Endodermal cell (in vitro differentiated cells): ENCODE results near the gene FRAT2. TPM values are rescaled to one million over a fixed set of nuclear protein-coding genes. Genes with fewer than 3 reads are reported as not detected.
A peak's percentile ranks its signal among the peaks of the same experiment; 100 is the strongest.

ENCODE experiments used
- DNase-seq: peaks from one replicate; pipeline ENCODE4 v3.0.0-alpha.2; 2017
- H3K27ac ChIP-seq: 2 replicates; pipeline ENCODE4 v1.5.1; 2013; ENCODE audit warnings: mild to moderate bottlenecking, low read depth, low read length, moderate library complexity
- H3K27me3 ChIP-seq: 2 replicates; pipeline ENCODE4 v1.6.1; 2013; ENCODE audit warnings: mild to moderate bottlenecking, low read length, moderate library complexity; ENCODE audit not compliant: insufficient read depth, control insufficient read depth, poor library complexity, severe bottlenecking
- H3K36me3 ChIP-seq: 2 replicates; pipeline ENCODE4 v1.7.0; 2013; ENCODE audit warnings: mild to moderate bottlenecking, low read length, moderate library complexity; ENCODE audit not compliant: control insufficient read depth, insufficient read depth
- H3K4me1 ChIP-seq: one replicate; pipeline ENCODE4 v1.7.0; 2013; ENCODE audit warnings: low read length; ENCODE audit not compliant: control insufficient read depth, insufficient read depth
- H3K4me3 ChIP-seq: 2 replicates; pipeline ENCODE4 v1.5.1; 2013; ENCODE audit warnings: mild to moderate bottlenecking, low read length, moderate library complexity
- H3K9ac ChIP-seq: 2 replicates; pipeline ENCODE4 v1.6.1; 2013; ENCODE audit warnings: mild to moderate bottlenecking, low read length, moderate library complexity; ENCODE audit not compliant: poor library complexity, severe bottlenecking; ENCODE audit errors: extremely low read depth
- H3K9me3 ChIP-seq: 2 replicates; pipeline ENCODE4 v1.6.1; 2013; ENCODE audit warnings: mild to moderate bottlenecking, low read length, moderate library complexity; ENCODE audit not compliant: control insufficient read depth
- H3K27ac Mint-ChIP-seq: 2 replicates; pipeline ENCODE4 v1.8.0; 2020; ENCODE audit warnings: mixed read lengths
- H3K27me3 Mint-ChIP-seq: 2 replicates; pipeline ENCODE4 v1.8.0; 2021; ENCODE audit warnings: mild to moderate bottlenecking, mixed read lengths; ENCODE audit not compliant: insufficient read depth
- H3K36me3 Mint-ChIP-seq: 2 replicates; pipeline ENCODE4 v1.8.0; 2020; ENCODE audit warnings: low read depth, mixed read lengths
- H3K4me1 Mint-ChIP-seq: 2 replicates; pipeline ENCODE4 v1.8.0; 2020; ENCODE audit warnings: mixed read lengths
- H3K4me3 Mint-ChIP-seq: 2 replicates; pipeline ENCODE4 v1.8.0; 2020; ENCODE audit warnings: mild to moderate bottlenecking, moderate library complexity, mixed read lengths
- H3K9me3 Mint-ChIP-seq: 2 replicates; pipeline ENCODE4 v1.8.0; 2020; ENCODE audit warnings: mild to moderate bottlenecking, mixed read lengths
- CTCF ChIP-seq: fragments of 200-600 bp; sonication (generic); conservative IDR thresholded peaks from 2 replicates; pipeline ENCODE4 v1.5.0; 2021; ENCODE audit warnings: antibody characterized with exemption, mild to moderate bottlenecking
- WGBS, 2 experiments: methylation state at CpG; one replicate each; pipeline versions ENCODE4 v1.1.5 to v1.1.7; 2013; ENCODE audit warnings: missing lambda C conversion rate in 2 of 2, mixed read lengths in 1 of 2; ENCODE audit not compliant: insufficient coverage in 1 of 2, insufficient read length in 1 of 2; 5-methylcytosine and 5-hydroxymethylcytosine counted together
- total RNA-seq, 2 donors: library from RNA; stranded (reverse); fragmentation: NEBNext Ultra II Directional in 1 of 2; extraction: Animal tissue kit (Norgen Biotek cat#: 25700) in 1 of 2; gene quantifications; 2 replicates in 1 of 2; 3 replicates in 1 of 2; pipeline ENCODE4 v1.2.1, GENCODE V29; 2021

FRAT2 gene
- total RNA-seq, 2 donors from 2014 or later = 31.0 to 35.2 TPM

GRCh38 chr10:97325754-97326153 lies 8.8 kb downstream of the FRAT2 start:
- Mint-ChIP-seq H3K27ac (no peak overlapping the region), H3K27me3 (peaks cover 15% of the 10 kb centered on the region), H3K4me1 (peaks cover 54% of the 10 kb centered on the region), H3K36me3 (peaks cover 10% of the 10 kb centered on the region), H3K4me3 (no peak overlapping the region), H3K9me3 (no peaks in the 10 kb centered on the region)
- Histone ChIP-seq H3K4me3 (no peak overlapping the region), H3K9me3 (no peaks in the 10 kb centered on the region), H3K27ac (no peak overlapping the region), H3K27me3 (peaks cover 2% of the 10 kb centered on the region), H3K9ac (no peak overlapping the region), H3K4me1 (peaks cover 12% of the 10 kb centered on the region), H3K36me3 (no peaks in the 10 kb centered on the region)
- DNase-seq = peak; percentile 60
- WGBS, 2 experiments = 87 to 88% methylated on average over 7 to 9 of the region's 9 CpGs
- TF ChIP-seq CTCF = no peak

- Mint-ChIP-seq H3K4me1 (peaks cover 48% of the 10 kb centered on the region), H3K27me3 (peaks cover 23% of the 10 kb centered on the region)
These were observed 11.0 kb downstream of the FRAT2 start for GRCh38 chr10:97323501-97323900.

GRCh38 chr10:97321804-97322190 lies 12.7 kb downstream of the FRAT2 start:
- H3K4me3 ChIP-seq = peak overlapping the region; percentile 69
- peaks cover 10% of the 10 kb centered on the region for H3K4me1 ChIP-seq
- WGBS, 2 experiments = 57 to 74% methylated on average over 3 of the region's 3 CpGs
- peaks cover 27% of the 10 kb centered on the region for H3K27me3 Mint-ChIP-seq
- H3K9ac ChIP-seq = peak overlapping the region; percentile 12
- no peaks in the 10 kb centered on the region for H3K9me3 ChIP-seq
- no peaks in the 10 kb centered on the region for H3K36me3 Mint-ChIP-seq
- H3K27ac Mint-ChIP-seq = peak overlapping the region; percentile 85
- peaks cover 36% of the 10 kb centered on the region for H3K4me1 Mint-ChIP-seq
- DNase-seq = peak; percentile 57
- peak overlapping the region; percentile 77 for H3K4me3 Mint-ChIP-seq
- H3K9me3 Mint-ChIP-seq = no peaks in the 10 kb centered on the region
- no peaks in the 10 kb centered on the region for H3K36me3 ChIP-seq
- TF ChIP-seq CTCF = no peak
- peaks cover 9% of the 10 kb centered on the region for H3K27me3 ChIP-seq
- H3K27ac ChIP-seq = peak overlapping the region; percentile 76

More at GRCh38 chr10:97323501-97323900, 11.0 kb downstream of the FRAT2 start:
- no peak overlapping the region for H3K4me3 ChIP-seq
- no peak overlapping the region for H3K9ac ChIP-seq
- no peak overlapping the region for H3K4me3 Mint-ChIP-seq
- no peaks in the 10 kb centered on the region for H3K9me3 Mint-ChIP-seq
- DNase-seq = no peak
- WGBS, 2 experiments = 92 to 96% methylated on average over 3 of the region's 4 CpGs
- peaks cover 10% of the 10 kb centered on the region for H3K4me1 ChIP-seq
- H3K9me3 ChIP-seq = no peaks in the 10 kb centered on the region
- peaks cover 9% of the 10 kb centered on the region for H3K27me3 ChIP-seq
- no peak overlapping the region for H3K27ac Mint-ChIP-seq
- H3K36me3 ChIP-seq = no peaks in the 10 kb centered on the region
- no peak overlapping the region for H3K27ac ChIP-seq
- TF ChIP-seq CTCF = no peak
- H3K36me3 Mint-ChIP-seq = no peaks in the 10 kb centered on the region
